RWPE2 (cell line): ENCODE data around the gene PHRF1.
A peak's percentile ranks its signal among the peaks of the same experiment; 100 is the strongest.

Source experiments
- ATAC-seq: fragments of 200-7000 bp; cut with Tn5 transposase; 3 replicates; pipeline ENCODE4 v1.9.1; 2021; ENCODE audit warnings: low read depth
- DNase-seq: peaks from one replicate; pipeline ENCODE4 v3.0.0-alpha.2; 2020; ENCODE audit warnings: low spot score
- H3K27ac ChIP-seq: fragments of 450-650 bp; 2 replicates; pipeline ENCODE4 v1.5.1; 2017; ENCODE audit warnings: mild to moderate bottlenecking; ENCODE audit not compliant: poor library complexity, severe bottlenecking
- H3K27me3 ChIP-seq: fragments of 250-450 bp; sonication (Bioruptor Pico); 2 replicates; pipeline ENCODE4 v1.5.1; 2021; ENCODE audit warnings: mild to moderate bottlenecking, moderate library complexity; ENCODE audit not compliant: insufficient read depth, poor library complexity, severe bottlenecking
- H3K36me3 ChIP-seq: fragments of 250-450 bp; sonication (Bioruptor Pico); 2 replicates; pipeline ENCODE4 v1.5.1; 2020; ENCODE audit warnings: low read depth, mild to moderate bottlenecking, moderate library complexity
- H3K4me1 ChIP-seq: fragments of 250-450 bp; sonication (Bioruptor Pico); 2 replicates; pipeline ENCODE4 v1.5.1; 2021; ENCODE audit warnings: mild to moderate bottlenecking, moderate library complexity; ENCODE audit not compliant: insufficient read depth, poor library complexity, severe bottlenecking
- H3K4me3 ChIP-seq: fragments of 250-450 bp; sonication (Bioruptor Pico); 2 replicates; pipeline ENCODE4 v1.5.1; 2021; ENCODE audit warnings: mild to moderate bottlenecking, moderate library complexity; ENCODE audit not compliant: severe bottlenecking
- H3K9me3 ChIP-seq: fragments of 250-450 bp; sonication (Bioruptor Pico); 2 replicates; pipeline ENCODE4 v1.5.1; 2021; ENCODE audit warnings: mild to moderate bottlenecking, moderate library complexity; ENCODE audit not compliant: severe bottlenecking
- TF ChIP-seq, protein P1 (sequence below): fragments of 450-650 bp; IDR thresholded peaks from one replicate; pipeline ENCODE4 v1.5.1; 2017; ENCODE audit warnings: mild to moderate bottlenecking, moderate library complexity; ENCODE audit not compliant: poor library complexity, severe bottlenecking

PHRF1 gene

DNA sequence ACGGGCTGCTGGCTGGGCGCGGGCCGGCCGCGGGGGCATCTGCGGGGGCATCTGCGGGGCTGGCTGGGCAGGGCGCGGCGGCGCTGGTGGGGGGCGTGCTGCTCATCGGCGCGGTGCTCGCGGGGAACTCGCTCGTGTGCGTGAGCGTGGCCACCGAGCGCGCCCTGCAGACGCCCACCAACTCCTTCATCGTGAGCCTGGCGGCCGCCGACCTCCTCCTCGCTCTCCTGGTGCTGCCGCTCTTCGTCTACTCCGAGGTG is 61.0 kb downstream of the PHRF1 start:
- no peaks in the 10 kb centered on the region for H3K4me1 ChIP-seq
- no peak overlapping the region for H3K27ac ChIP-seq
- H3K36me3 ChIP-seq = no peaks in the 10 kb centered on the region
- TF ChIP-seq, protein P1, sequence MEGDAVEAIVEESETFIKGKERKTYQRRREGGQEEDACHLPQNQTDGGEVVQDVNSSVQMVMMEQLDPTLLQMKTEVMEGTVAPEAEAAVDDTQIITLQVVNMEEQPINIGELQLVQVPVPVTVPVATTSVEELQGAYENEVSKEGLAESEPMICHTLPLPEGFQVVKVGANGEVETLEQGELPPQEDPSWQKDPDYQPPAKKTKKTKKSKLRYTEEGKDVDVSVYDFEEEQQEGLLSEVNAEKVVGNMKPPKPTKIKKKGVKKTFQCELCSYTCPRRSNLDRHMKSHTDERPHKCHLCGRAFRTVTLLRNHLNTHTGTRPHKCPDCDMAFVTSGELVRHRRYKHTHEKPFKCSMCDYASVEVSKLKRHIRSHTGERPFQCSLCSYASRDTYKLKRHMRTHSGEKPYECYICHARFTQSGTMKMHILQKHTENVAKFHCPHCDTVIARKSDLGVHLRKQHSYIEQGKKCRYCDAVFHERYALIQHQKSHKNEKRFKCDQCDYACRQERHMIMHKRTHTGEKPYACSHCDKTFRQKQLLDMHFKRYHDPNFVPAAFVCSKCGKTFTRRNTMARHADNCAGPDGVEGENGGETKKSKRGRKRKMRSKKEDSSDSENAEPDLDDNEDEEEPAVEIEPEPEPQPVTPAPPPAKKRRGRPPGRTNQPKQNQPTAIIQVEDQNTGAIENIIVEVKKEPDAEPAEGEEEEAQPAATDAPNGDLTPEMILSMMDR = no peak
- H3K9me3 ChIP-seq = no peaks in the 10 kb centered on the region
- no peak overlapping the region for H3K4me3 ChIP-seq
- DNase-seq (peak; percentile 62), ATAC-seq (no peak)
- no peaks in the 10 kb centered on the region for H3K27me3 ChIP-seq

DNA sequence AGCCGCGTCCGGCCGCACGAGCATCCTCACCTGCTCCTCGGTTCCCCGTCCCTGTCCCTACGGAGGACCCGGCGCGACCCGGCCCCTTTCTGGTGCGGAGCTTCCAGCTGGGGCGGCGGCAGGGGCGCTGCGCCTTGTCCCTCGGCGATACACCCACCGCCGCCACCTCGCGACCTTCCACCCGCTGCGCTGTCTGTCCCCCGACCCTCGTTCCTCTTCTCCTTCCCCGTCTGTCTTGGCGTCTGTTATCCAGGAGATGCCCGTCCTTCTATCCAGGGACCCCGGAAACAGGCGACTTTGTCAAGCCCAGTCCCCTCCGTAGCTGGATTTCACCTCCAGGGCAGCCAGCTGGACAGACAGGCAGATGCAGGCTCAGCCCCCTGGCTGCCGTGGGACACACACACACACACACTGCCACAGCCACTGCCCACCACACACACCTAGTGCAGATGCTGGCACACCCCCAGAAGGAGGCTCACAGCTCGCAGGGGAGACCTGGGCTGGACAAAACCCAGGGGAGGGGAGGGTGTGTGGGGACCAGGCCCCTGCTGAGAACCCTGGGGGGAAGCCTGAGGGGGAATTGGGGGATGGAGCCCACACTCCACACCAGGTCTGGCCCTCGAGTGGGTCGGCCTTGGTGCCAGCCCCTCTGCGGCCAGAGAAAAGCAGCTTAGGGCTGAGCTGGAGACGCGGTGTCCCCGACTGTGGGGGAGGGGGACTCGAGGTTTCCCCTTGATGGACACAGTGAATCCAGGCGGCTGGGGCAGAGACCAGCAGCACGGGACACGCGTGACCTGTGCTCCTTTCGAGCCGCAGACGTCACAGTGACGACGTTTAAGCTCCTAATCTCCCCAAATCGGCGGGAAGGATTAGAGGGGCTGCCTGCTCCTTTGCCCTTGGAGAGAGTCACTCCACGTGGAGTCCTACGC is 61.6 kb downstream of the PHRF1 start:
- TF ChIP-seq, protein P1 = no peak
- ATAC-seq (no peak), DNase-seq (no peak)
- Histone ChIP-seq H3K36me3 (peaks cover under 1% of the 10 kb centered on the region; the same call in 1 of the 2 replicates), H3K9me3 (no peaks in the 10 kb centered on the region), H3K27me3 (no peaks in the 10 kb centered on the region), H3K27ac (no peak overlapping the region), H3K4me1 (no peaks in the 10 kb centered on the region), H3K4me3 (no peak overlapping the region)

DNA sequence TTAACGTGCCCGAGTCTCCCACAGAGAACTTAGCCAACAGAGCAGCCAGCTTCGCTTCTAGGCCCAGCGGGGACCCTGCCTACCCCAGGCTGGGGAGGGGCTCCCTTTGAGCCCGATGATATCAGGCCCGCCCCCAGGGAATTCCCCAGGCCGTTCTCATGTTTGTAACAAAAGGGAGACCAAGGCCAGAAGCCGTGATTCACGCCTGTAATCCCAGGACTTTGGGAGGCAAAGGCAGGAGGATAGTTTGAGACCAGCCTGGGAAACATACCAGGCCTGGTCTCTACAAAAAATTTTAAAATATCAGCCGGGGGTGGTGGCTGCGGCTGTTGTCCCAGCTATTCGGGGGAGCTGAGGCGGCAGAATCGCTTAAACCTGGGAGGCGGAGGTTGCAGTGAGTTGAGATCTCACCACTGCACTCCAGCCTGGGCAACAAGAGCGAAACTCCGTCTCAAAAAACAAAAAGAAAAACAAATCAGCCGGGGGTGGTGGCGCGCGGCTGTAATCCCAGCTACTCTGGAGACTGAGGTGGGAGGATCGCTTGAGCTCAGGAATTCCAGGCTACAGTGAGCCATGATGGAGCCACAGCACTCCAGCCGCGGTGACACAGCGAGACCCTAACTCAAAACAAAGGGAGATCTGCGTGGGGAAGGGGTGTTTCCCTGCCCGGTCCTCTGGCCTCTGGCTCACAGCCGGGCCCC is 62.5 kb downstream of the PHRF1 start:
- Histone ChIP-seq H3K36me3 (peaks cover 9% of the 10 kb centered on the region; the same call in 1 of the 2 replicates), H3K27ac (no peak overlapping the region), H3K4me1 (no peaks in the 10 kb centered on the region), H3K9me3 (no peaks in the 10 kb centered on the region), H3K27me3 (no peaks in the 10 kb centered on the region), H3K4me3 (no peak overlapping the region)
- ATAC-seq = no peak
- TF ChIP-seq, protein P1 = no peak
- no peak for DNase-seq

DNA sequence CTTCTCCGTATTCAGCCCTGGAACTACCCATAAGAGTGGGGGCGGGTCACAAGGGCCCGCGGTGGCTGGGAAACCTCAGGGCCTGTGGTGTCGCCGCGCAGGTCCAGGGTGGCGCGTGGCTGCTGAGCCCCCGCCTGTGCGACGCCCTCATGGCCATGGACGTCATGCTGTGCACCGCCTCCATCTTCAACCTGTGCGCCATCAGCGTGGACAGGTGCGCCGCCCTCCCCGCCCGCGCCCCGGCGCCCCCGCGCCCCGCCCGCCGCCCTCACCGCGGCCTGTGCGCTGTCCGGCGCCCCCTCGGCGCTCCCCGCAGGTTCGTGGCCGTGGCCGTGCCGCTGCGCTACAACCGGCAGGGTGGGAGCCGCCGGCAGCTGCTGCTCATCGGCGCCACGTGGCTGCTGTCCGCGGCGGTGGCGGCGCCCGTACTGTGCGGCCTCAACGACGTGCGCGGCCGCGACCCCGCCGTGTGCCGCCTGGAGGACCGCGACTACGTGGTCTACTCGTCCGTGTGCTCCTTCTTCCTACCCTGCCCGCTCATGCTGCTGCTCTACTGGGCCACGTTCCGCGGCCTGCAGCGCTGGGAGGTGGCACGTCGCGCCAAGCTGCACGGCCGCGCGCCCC is 63.2 kb downstream of the PHRF1 start:
- H3K4me1 ChIP-seq = no peaks in the 10 kb centered on the region
- no peaks in the 10 kb centered on the region for H3K27me3 ChIP-seq
- no peak for DNase-seq
- no peak for ATAC-seq
- no peak overlapping the region for H3K27ac ChIP-seq
- peaks cover 16% of the 10 kb centered on the region; the same call in 1 of the 2 replicates for H3K36me3 ChIP-seq
- no peaks in the 10 kb centered on the region for H3K9me3 ChIP-seq
- no peak overlapping the region for H3K4me3 ChIP-seq
- TF ChIP-seq, protein P1 = no peak
